ENCODE data around the gene ABTB2. TPM values are rescaled to one million over a fixed set of nuclear protein-coding genes. Genes with fewer than 3 reads are reported as not detected.
A peak's percentile ranks its signal among the peaks of the same experiment; 100 is the strongest.

ABTB2 gene
- total and polyA plus RNA-seq, 2 of the 8 experiments (the other 6 are each of a cell fraction or from before 2014, with no cell fraction given) = 7.7 to 10.2 TPM

- TF ChIP-seq CHD7 (IDR thresholded peaks at IDR 0.05; ENCODE audit: insufficient replicate concordance, low read length) (no peak), RBBP5 (IDR thresholded peaks at IDR 0.05; ENCODE audit: borderline replicate concordance, low read depth, low read length) (no peak), POU5F1 (IDR thresholded peaks at IDR 0.05; ENCODE audit: low read depth, low read length) (no peak), TBP (IDR thresholded peaks at IDR 0.05; ENCODE audit: low read depth, low read length) (no peak), SP1 (IDR thresholded peaks at IDR 0.05; ENCODE audit: low read depth, low read length) (no peak), EZH2 (IDR thresholded peaks at IDR 0.05; ENCODE audit: low read depth, low read length, severe bottlenecking) (no peak), MAX (IDR thresholded peaks at IDR 0.05) (peak; percentile 69; the same call in 1 of the 2 replicates), EGR1 (IDR thresholded peaks at IDR 0.05; ENCODE audit: borderline replicate concordance, low read depth, low read length) (no peak), SIX5 (IDR thresholded peaks at IDR 0.05; ENCODE audit: low read depth, low read length) (no peak), SP2 (IDR thresholded peaks at IDR 0.05; ENCODE audit: low read length) (no peak), RAD21 (IDR thresholded peaks at IDR 0.05 in 1 of 2, conservative IDR thresholded peaks at IDR 0.05 in 1 of 2; ENCODE audit: low read depth in 2 of 2, low read length in 2 of 2) (peak; percentile 98 to 99)
These were observed 183.3 kb downstream of the ABTB2 start (continued) for GRCh38 chr11:34174412-34175041.
